IMR-90 (cell line): Measurements from ENCODE around the gene CACNB2. TPM values are rescaled to one million over a fixed set of nuclear protein-coding genes. Genes with fewer than 3 reads are reported as not detected.

Source experiments
- ATAC-seq: fragments of 200-7000 bp; cut with Tn5 transposase; 2 replicates; pipeline ENCODE4 v1.9.1; 2020; ENCODE audit warnings: low read depth, mild to moderate bottlenecking, moderate library complexity
- BruUV-seq: library from RNA; stranded (reverse); fragments of 400-500 nt; replicated peaks from 2 replicates; lab custom pipeline; 2021; lab: Mats Ljungman, UMichigan
- CTCF ChIA-PET: fragments of 300-600 bp; formaldehyde crosslinking; extraction: SDS; loops from one replicate; lab custom pipeline; 2021; ENCODE audit warnings: antibody characterized with exemption; lab: Yijun Ruan, JAX
- POLR2A ChIA-PET: fragments of 300-600 bp; sonication (Branson Sonifier 250); formaldehyde crosslinking; loops from one replicate; lab custom pipeline; 2022; ENCODE audit warnings: antibody characterized with exemption; ENCODE audit not compliant: unreplicated experiment; lab: Charles Lee
- DNase-seq: peaks from one replicate; pipeline ENCODE4 v3.0.0; 2013
- H2AFZ ChIP-seq: replicated peaks from 2 replicates; pipeline ENCODE3; 2013; ENCODE audit warnings: low read length, mild to moderate bottlenecking; ENCODE audit not compliant: poor library complexity
- H2AK5ac ChIP-seq: 2 replicates; pipeline ENCODE4 v1.6.1; 2013; ENCODE audit warnings: low read depth, low read length, inconsistent platforms
- H2AK9ac ChIP-seq: replicated peaks from 2 replicates; pipeline ENCODE3; 2013; ENCODE audit warnings: mild to moderate bottlenecking, low read depth, low read length, moderate library complexity; ENCODE audit not compliant: poor library complexity
- H2BK120ac ChIP-seq: 2 replicates; pipeline ENCODE4 v1.6.1; 2013; ENCODE audit warnings: low read depth, low read length, inconsistent platforms
- H2BK15ac ChIP-seq: 3 replicates; pipeline ENCODE4 v1.6.1; 2013; ENCODE audit warnings: low read depth, low read length, inconsistent platforms
- H2BK20ac ChIP-seq: 2 replicates; pipeline ENCODE4 v1.6.1; 2013; ENCODE audit warnings: low read depth, mild to moderate bottlenecking, inconsistent platforms, low read length, moderate library complexity
- H2BK5ac ChIP-seq: 2 replicates; pipeline ENCODE4 v1.6.1; 2013; ENCODE audit warnings: mild to moderate bottlenecking, low read depth, low read length, inconsistent platforms; ENCODE audit not compliant: poor library complexity, severe bottlenecking
- H3K14ac ChIP-seq: replicated peaks from 2 replicates; pipeline ENCODE4 v1.6.1; 2013; ENCODE audit warnings: low read depth, low read length, inconsistent platforms
- H3K18ac ChIP-seq: 2 replicates; pipeline ENCODE4 v1.6.1; 2013; ENCODE audit warnings: low read depth, low read length, control low read depth
- H3K23ac ChIP-seq: 2 replicates; pipeline ENCODE4 v1.6.1; 2013; ENCODE audit warnings: low read depth, low read length, inconsistent platforms
- H3K27ac ChIP-seq: 2 replicates; pipeline ENCODE4 v1.5.1; 2013; ENCODE audit warnings: mild to moderate bottlenecking, control low read depth, low read length; ENCODE audit not compliant: insufficient read depth
- H3K27me3 ChIP-seq: 2 replicates; pipeline ENCODE4 v1.6.1; 2013; ENCODE audit warnings: low read length; ENCODE audit not compliant: control insufficient read depth, insufficient read depth
- H3K36me3 ChIP-seq: 2 replicates; pipeline ENCODE4 v1.6.1; 2013; ENCODE audit warnings: low read length, mixed read lengths; ENCODE audit not compliant: control insufficient read depth, insufficient read depth
- H3K4ac ChIP-seq: 2 replicates; pipeline ENCODE4 v1.6.1; 2013; ENCODE audit warnings: low read depth, low read length, inconsistent platforms
- H3K4me1 ChIP-seq: 2 replicates; pipeline ENCODE4 v1.6.1; 2013; ENCODE audit warnings: low read length, mixed read lengths; ENCODE audit not compliant: control insufficient read depth, insufficient read depth
- H3K4me2 ChIP-seq: 2 replicates; pipeline ENCODE4 v1.6.1; 2013; ENCODE audit warnings: low read depth, mild to moderate bottlenecking, control low read depth, low read length, moderate library complexity
- H3K4me3 ChIP-seq: 2 replicates; pipeline ENCODE4 v1.5.1; 2013; ENCODE audit warnings: low read depth, mild to moderate bottlenecking, control low read depth, low read length, moderate library complexity; ENCODE audit not compliant: insufficient read depth
- H3K56ac ChIP-seq: 2 replicates; pipeline ENCODE4 v1.6.1; 2013; ENCODE audit warnings: low read length, inconsistent platforms; ENCODE audit not compliant: insufficient read depth; ENCODE audit errors: extremely low read depth
- H3K79me1 ChIP-seq, 2 experiments: 2 replicates each; pipeline ENCODE4 v1.6.1; 2013; ENCODE audit warnings: low read length in 2 of 2, inconsistent platforms in 1 of 2, low read depth in 1 of 2
- H3K9ac ChIP-seq: 2 replicates; pipeline ENCODE4 v1.6.1; 2013; ENCODE audit warnings: low read depth, low read length, control low read depth
- H3K9me1 ChIP-seq: 2 replicates; pipeline ENCODE4 v1.6.1; 2013; ENCODE audit warnings: low read length, inconsistent platforms; ENCODE audit not compliant: insufficient read depth
- H3K9me3 ChIP-seq: 2 replicates; pipeline ENCODE4 v1.6.1; 2013; ENCODE audit warnings: low read length; ENCODE audit not compliant: control insufficient read depth, insufficient read depth
- H4K20me1 ChIP-seq: 2 replicates; pipeline ENCODE4 v1.6.1; 2013; ENCODE audit warnings: low read length, inconsistent platforms; ENCODE audit not compliant: insufficient read depth
- H4K5ac ChIP-seq: 2 replicates; pipeline ENCODE4 v1.6.1; 2013; ENCODE audit warnings: mild to moderate bottlenecking, low read depth, low read length, control low read depth
- H4K8ac ChIP-seq, 2 experiments: 2 replicates each; pipeline ENCODE4 v1.6.1; 2013; ENCODE audit warnings: low read depth in 2 of 2, low read length in 2 of 2, control low read depth in 1 of 2, inconsistent platforms in 1 of 2
- H4K91ac ChIP-seq: 2 replicates; pipeline ENCODE4 v1.6.1; 2013; ENCODE audit warnings: low read depth, low read length, inconsistent platforms; ENCODE audit not compliant: insufficient read depth
- SMC3 ChIP-seq: fragments of 150-350 bp; IDR thresholded peaks from 2 replicates; pipeline ENCODE4 v1.6.1; 2016; ENCODE audit warnings: low read depth, mild to moderate bottlenecking, antibody characterized with exemption, low read length, moderate library complexity
- WGBS, 2 experiments: methylation state at CpG; one replicate each; pipeline versions ENCODE4 v1.1.5 to v1.1.7; 2013; ENCODE audit warnings: missing lambda C conversion rate in 2 of 2; ENCODE audit not compliant: insufficient read length in 1 of 2; ENCODE audit errors: extremely low coverage in 2 of 2; 5-methylcytosine and 5-hydroxymethylcytosine counted together
- dilution Hi-C: fragments of 300-500 bp; cut with HindIII; formaldehyde crosslinking; loops from one replicate; pipeline ENCODE4 v1.14.3; 2018; ENCODE audit warnings: low sequenced_read_pairs; ENCODE audit not compliant: unreplicated experiment
- in situ Hi-C: fragments of 300-500 bp; cut with MboI; formaldehyde crosslinking; loops from 3 replicates; pipeline ENCODE4 v1.14.3; 2019; ENCODE audit warnings: low sequenced_read_pairs, inconsistent platforms, mixed read lengths
- intact Hi-C: fragments of 100-400 bp; cut with micrococcal nuclease; formaldehyde crosslinking; loops from 2 replicates; pipeline ENCODE4 v1.10.0; 2022
- polyA plus RNA-seq, 3 experiments: library from polyadenylated mRNA; depleted of rRNA; stranded (reverse); fragments of >200 nt; gene quantifications; 2 replicates each; pipeline ENCODE4 v1.2.3, GENCODE V29; 2012; ENCODE audit warnings: low replicate concordance in 1 of 3
- total RNA-seq: library from RNA; depleted of rRNA; stranded (reverse); fragments of >200 nt; gene quantifications from 2 replicates; pipeline ENCODE4 v1.2.3, GENCODE V29; 2012

CACNB2 gene
- total and polyA plus RNA-seq, 2 of the 4 experiments (the other 2 are of a cell fraction) = 0.36 TPM

DNA sequence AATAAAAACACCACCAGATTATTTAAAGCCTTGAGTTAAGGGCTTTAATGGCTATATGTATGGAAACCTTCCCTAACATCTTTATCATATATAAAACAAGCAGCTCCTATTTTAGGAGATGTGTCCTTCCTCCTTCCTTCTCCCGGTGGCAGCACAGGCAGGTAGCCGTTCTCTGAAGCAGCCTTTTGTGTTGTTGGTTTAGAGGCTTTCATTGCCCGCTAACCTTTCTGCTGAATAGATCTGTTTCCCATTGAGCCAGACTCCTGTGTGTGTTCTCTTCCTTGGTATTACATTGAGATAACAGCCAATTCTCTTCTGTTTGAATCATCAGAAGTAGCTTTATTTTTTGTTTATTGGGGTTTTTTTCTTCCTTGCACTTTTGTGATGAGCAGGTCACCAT lies 131.3 kb downstream of the CACNB2 start:
- H2AK5ac ChIP-seq = no peak overlapping the region
- no CpG with 5 or more reads among the region's 3 CpGs for WGBS, 2 experiments
- no peak overlapping the region for H3K27ac ChIP-seq
- no peak overlapping the region for H2AFZ ChIP-seq
- no peaks in the 10 kb centered on the region for H3K36me3 ChIP-seq
- peaks cover 6% of the 10 kb centered on the region for H3K27me3 ChIP-seq
- no peak overlapping the region for H3K4me2 ChIP-seq
- ChIA-PET CTCF (no interaction called here), POLR2A (no interaction called here)
- intact Hi-C loops (no loop called here), dilution Hi-C loops (no loop called here), in situ Hi-C loops (no loop called here)
- no TSS peak for BruUV-seq
- H3K18ac ChIP-seq = no peak overlapping the region
- H3K4me1 ChIP-seq = no peaks in the 10 kb centered on the region
- no peak overlapping the region for H3K56ac ChIP-seq
- DNase-seq = no peak
- no peak overlapping the region for H3K4ac ChIP-seq
- H2BK5ac ChIP-seq = no peak overlapping the region
- H4K91ac ChIP-seq = no peak overlapping the region
- H3K23ac ChIP-seq = no peak overlapping the region
- no peak overlapping the region for H2AK9ac ChIP-seq
- no peak overlapping the region for H3K9ac ChIP-seq
- H2BK20ac ChIP-seq = no peak overlapping the region
- no peaks in the 10 kb centered on the region for H4K20me1 ChIP-seq
- no peaks in the 10 kb centered on the region for H3K9me3 ChIP-seq
- H3K4me3 ChIP-seq = no peak overlapping the region
- H3K79me1 ChIP-seq = no peaks in the 10 kb centered on the region
- ATAC-seq = no peak
- no peak for TF ChIP-seq SMC3
- H3K14ac ChIP-seq = no peak overlapping the region
- H4K8ac ChIP-seq = no peak overlapping the region
- H2BK120ac ChIP-seq = no peak overlapping the region
- no peaks in the 10 kb centered on the region for H3K9me1 ChIP-seq
- H4K5ac ChIP-seq = no peak overlapping the region
- no peak overlapping the region for H2BK15ac ChIP-seq
